OCI-LY3 (cell line): ENCODE measurements around the gene ZC3HAV1L.

Experiments used
- H2AFZ ChIP-seq: fragments of 200-600, 300-600 bp; shearing (Covaris generic); 2 replicates; pipeline ENCODE4 v1.6.0; 2014; ENCODE audit warnings: antibody characterized with exemption, low read depth, low read length
- H3K27ac ChIP-seq: fragments of 200-600, 300-600 bp; sonication (generic); 2 replicates; pipeline ENCODE4 v1.5.1; 2014; ENCODE audit warnings: mild to moderate bottlenecking, low read length, moderate library complexity, mixed read lengths
- H3K27me3 ChIP-seq: fragments of 200-600, 300-600 bp; sonication (generic); 2 replicates; pipeline ENCODE4 v1.6.1; 2014; ENCODE audit warnings: low read depth, low read length, mixed read lengths
- H3K36me3 ChIP-seq: fragments of 200-600, 300-600 bp; sonication (generic); replicated peaks from 2 replicates; pipeline ENCODE3; 2014; ENCODE audit warnings: low read depth, low read length, mixed read lengths
- H3K4me1 ChIP-seq: fragments of 300-600, 200-600 bp; sonication (generic); 2 replicates; pipeline ENCODE4 v1.6.1; 2014; ENCODE audit warnings: low read length, mixed read lengths
- H3K4me2 ChIP-seq: fragments of 200-600, 300-600 bp; sonication (generic); 2 replicates; pipeline ENCODE4 v1.6.1; 2014; ENCODE audit warnings: low read length, mixed read lengths
- H3K4me3 ChIP-seq: fragments of 300-600, 200-600 bp; sonication (generic); 2 replicates; pipeline ENCODE4 v1.5.1; 2014; ENCODE audit warnings: antibody characterized with exemption, mild to moderate bottlenecking, low read length, moderate library complexity
- H3K79me2 ChIP-seq: fragments of 300-600, 200-600 bp; shearing (Covaris generic); 2 replicates; pipeline ENCODE4 v1.6.1; 2014; ENCODE audit warnings: mild to moderate bottlenecking, low read length, mixed read lengths
- H3K9ac ChIP-seq: fragments of 300-600, 200-600 bp; shearing (Covaris generic); 2 replicates; pipeline ENCODE4 v1.6.0; 2014; ENCODE audit warnings: mild to moderate bottlenecking, low read length, moderate library complexity
- H3K9me3 ChIP-seq: fragments of 200-600, 300-600 bp; shearing (Covaris generic); 2 replicates; pipeline ENCODE4 v1.6.1; 2014; ENCODE audit warnings: low read length, mixed read lengths; ENCODE audit not compliant: insufficient read depth
- H4K20me1 ChIP-seq: fragments of 200-600, 300-600 bp; sonication (generic); 2 replicates; pipeline ENCODE4 v1.6.1; 2016; ENCODE audit warnings: low read length, mixed read lengths; ENCODE audit not compliant: insufficient read depth
- EZH2phosphoT487 ChIP-seq: fragments of 200-600 bp; shearing (Covaris generic); IDR thresholded peaks from 2 replicates; pipeline ENCODE4 v1.6.1; 2018; ENCODE audit warnings: antibody characterized with exemption, mixed run types, low read depth
- TF ChIP-seq, protein P1 (sequence below): fragments of 200-600, 300-600 bp; sonication (generic); IDR thresholded peaks from 2 replicates; pipeline ENCODE4 v1.5.1; 2014; ENCODE audit warnings: antibody characterized with exemption, low read length, low read depth

The ZC3HAV1L gene

GRCh38 chr7:139041378-139042085 is 5.7 kb upstream of the ZC3HAV1L start:
- Histone ChIP-seq H3K27me3 (no peaks in the 10 kb centered on the region), H3K4me3 (no peak overlapping the region), H3K9ac (no peak overlapping the region), H2AFZ (no peak overlapping the region), H4K20me1 (no peaks in the 10 kb centered on the region), H3K4me1 (peaks cover 5% of the 10 kb centered on the region), H3K27ac (no peak overlapping the region), H3K9me3 (no peaks in the 10 kb centered on the region), H3K79me2 (peaks cover 1% of the 10 kb centered on the region; the same call in 1 of the 2 replicates), H3K36me3 (peaks cover 27% of the 10 kb centered on the region), H3K4me2 (no peak overlapping the region)
- TF ChIP-seq EZH2phosphoT487 = no peak
- TF ChIP-seq, protein P1, sequence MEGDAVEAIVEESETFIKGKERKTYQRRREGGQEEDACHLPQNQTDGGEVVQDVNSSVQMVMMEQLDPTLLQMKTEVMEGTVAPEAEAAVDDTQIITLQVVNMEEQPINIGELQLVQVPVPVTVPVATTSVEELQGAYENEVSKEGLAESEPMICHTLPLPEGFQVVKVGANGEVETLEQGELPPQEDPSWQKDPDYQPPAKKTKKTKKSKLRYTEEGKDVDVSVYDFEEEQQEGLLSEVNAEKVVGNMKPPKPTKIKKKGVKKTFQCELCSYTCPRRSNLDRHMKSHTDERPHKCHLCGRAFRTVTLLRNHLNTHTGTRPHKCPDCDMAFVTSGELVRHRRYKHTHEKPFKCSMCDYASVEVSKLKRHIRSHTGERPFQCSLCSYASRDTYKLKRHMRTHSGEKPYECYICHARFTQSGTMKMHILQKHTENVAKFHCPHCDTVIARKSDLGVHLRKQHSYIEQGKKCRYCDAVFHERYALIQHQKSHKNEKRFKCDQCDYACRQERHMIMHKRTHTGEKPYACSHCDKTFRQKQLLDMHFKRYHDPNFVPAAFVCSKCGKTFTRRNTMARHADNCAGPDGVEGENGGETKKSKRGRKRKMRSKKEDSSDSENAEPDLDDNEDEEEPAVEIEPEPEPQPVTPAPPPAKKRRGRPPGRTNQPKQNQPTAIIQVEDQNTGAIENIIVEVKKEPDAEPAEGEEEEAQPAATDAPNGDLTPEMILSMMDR = no peak

GRCh38 chr7:139038691-139039090 is 2.8 kb upstream of the ZC3HAV1L start:
- Histone ChIP-seq H3K27ac (no peak overlapping the region), H3K79me2 (peaks cover 28% of the 10 kb centered on the region), H3K4me1 (peaks cover 16% of the 10 kb centered on the region), H3K9ac (no peak overlapping the region), H3K4me2 (no peak overlapping the region), H3K9me3 (no peaks in the 10 kb centered on the region), H3K27me3 (no peaks in the 10 kb centered on the region), H2AFZ (no peak overlapping the region), H3K4me3 (no peak overlapping the region), H3K36me3 (peaks cover 12% of the 10 kb centered on the region), H4K20me1 (no peaks in the 10 kb centered on the region)
- TF ChIP-seq EZH2phosphoT487 = no peak
- TF ChIP-seq, protein P1 = no peak

- H3K9me3 ChIP-seq = no peaks in the 10 kb centered on the region
- peak overlapping the region; percentile 94; the same call in 1 of the 2 replicates for H3K4me3 ChIP-seq
- H3K27ac ChIP-seq = no peak overlapping the region
- TF ChIP-seq, protein P1 = no peak
- no peak for TF ChIP-seq EZH2phosphoT487
- peaks cover 18% of the 10 kb centered on the region for H3K36me3 ChIP-seq
- peaks cover 16% of the 10 kb centered on the region for H3K4me1 ChIP-seq
- H3K79me2 ChIP-seq = peaks cover 29% of the 10 kb centered on the region
- no peaks in the 10 kb centered on the region for H4K20me1 ChIP-seq
- H2AFZ ChIP-seq = no peak overlapping the region
- peak overlapping the region; percentile 92 for H3K4me2 ChIP-seq
- H3K27me3 ChIP-seq = no peaks in the 10 kb centered on the region
- H3K9ac ChIP-seq = peak overlapping the region; percentile 73; the same call in 1 of the 2 replicates
Measured at GRCh38 chr7:139036901-139037300, 1.1 kb upstream of the ZC3HAV1L start.

- Histone ChIP-seq H3K27ac (0 out of 2 replicates have a peak overlapping the region, but pooled peaks have one; percentile 33), H2AFZ (peak overlapping the region; percentile 96; the same call in 1 of the 2 replicates), H3K36me3 (peaks cover 24% of the 10 kb centered on the region), H3K9ac (peak overlapping the region; percentile 73), H3K4me2 (peak overlapping the region; percentile 92), H3K4me3 (peak overlapping the region; percentile 94), H3K9me3 (no peaks in the 10 kb centered on the region), H3K79me2 (peaks cover 29% of the 10 kb centered on the region), H3K4me1 (peaks cover 16% of the 10 kb centered on the region), H3K27me3 (no peaks in the 10 kb centered on the region), H4K20me1 (no peaks in the 10 kb centered on the region)
- TF ChIP-seq, protein P1 = peak; percentile 22; the same call in 1 of the 2 replicates
- no peak for TF ChIP-seq EZH2phosphoT487
Measured at GRCh38 chr7:139034855-139035585, 822 bp downstream of the ZC3HAV1L start.
